HepG2 (cell line): ENCODE measurements around the gene CYSTM1. TPM values are rescaled to one million over a fixed set of nuclear protein-coding genes. Genes with fewer than 3 reads are reported as not detected.

Experiments used
- ATAC-seq: fragments of 200-7000 bp; cut with Tn5 transposase; 3 replicates; pipeline ENCODE4 v1.9.1; 2020; ENCODE audit warnings: mild to moderate bottlenecking, moderate library complexity
- BruUV-seq: library from RNA; stranded (reverse); fragments of 400-500 nt; replicated peaks from 2 replicates; lab custom pipeline; 2021; lab: Mats Ljungman, UMichigan
- CTCF ChIA-PET: fragments of 300-600 bp; formaldehyde crosslinking; extraction: SDS; loops from one replicate; lab custom pipeline; 2021; ENCODE audit warnings: low total read pairs, inconsistent platforms, low intra/inter-chr PET ratio; lab: Yijun Ruan, JAX
- POLR2A ChIA-PET: fragments of 350-600 bp; sonication (Branson Sonifier 250); formaldehyde crosslinking; loops from one replicate; lab custom pipeline; 2020; ENCODE audit warnings: antibody characterized with exemption, inconsistent platforms; lab: Yijun Ruan, JAX
- DNase-seq: peaks from one replicate; pipeline ENCODE4 v3.0.0-alpha.2; 2015; ENCODE audit warnings: low spot score
- FAIRE-seq: peaks from 3 replicates; lab custom pipeline; 2011; peaks lifted over from hg19 to GRCh38; lab: Jason Lieb, UNC
- H2AFZ ChIP-seq: one replicate; pipeline ENCODE4 v1.6.1; 2011; ENCODE audit warnings: low read length, inconsistent platforms
- H3K27ac ChIP-seq: fragments of 300-600 bp; 3 replicates; pipeline ENCODE4 v1.8.0; 2011; ENCODE audit warnings: mixed run types, mild to moderate bottlenecking, mixed read lengths, low read length, inconsistent platforms; ENCODE audit not compliant: insufficient read depth; ENCODE audit errors: extremely low read length
- H3K27me3 ChIP-seq, 2 experiments: fragments of 200-600 bp in 1 of 2; 2 replicates in 1 of 2; 3 replicates in 1 of 2; pipeline versions ENCODE4 v1.6.0 to v1.8.0; 2011; ENCODE audit warnings: low read length in 2 of 2, mild to moderate bottlenecking in 2 of 2, moderate library complexity in 2 of 2, inconsistent platforms in 1 of 2; ENCODE audit not compliant: insufficient read depth in 2 of 2, control insufficient read depth in 1 of 2
- H3K36me3 ChIP-seq, 2 experiments: fragments of 200-600 bp in 1 of 2; replicated peaks in 1 of 2; 2 replicates in 1 of 2; 3 replicates in 1 of 2; pipeline versions ENCODE4 v1.5.1 to v1.8.0; 2011; ENCODE audit warnings: low read length in 2 of 2, inconsistent platforms in 1 of 2; ENCODE audit not compliant: insufficient read depth in 2 of 2, control insufficient read depth in 1 of 2
- H3K4me1 ChIP-seq: 2 replicates; pipeline ENCODE4 v1.5.1; 2012; ENCODE audit warnings: low read length, inconsistent platforms; ENCODE audit not compliant: insufficient read depth
- H3K4me2 ChIP-seq: 2 replicates; pipeline ENCODE4 v1.6.0; 2011; ENCODE audit warnings: low read depth, low read length, inconsistent platforms
- H3K4me3 ChIP-seq, 3 experiments: fragments of 200-600 bp in 1 of 3; sonication (generic), shearing (Covaris generic) in 1 of 3; replicated peaks in 1 of 3; 2 replicates each; pipeline ENCODE4 v1.5.1; 2011 to 2016; ENCODE audit warnings: low read length in 3 of 3, inconsistent platforms in 2 of 3, low read depth in 2 of 3, mild to moderate bottlenecking in 2 of 3, control low read depth in 1 of 3, mixed read lengths in 1 of 3; ENCODE audit not compliant: insufficient read depth in 1 of 3
- H3K79me2 ChIP-seq: one replicate; pipeline ENCODE4 v1.6.1; 2011; ENCODE audit warnings: low read length, inconsistent platforms; ENCODE audit not compliant: insufficient read depth
- H3K9ac ChIP-seq: 2 replicates; pipeline ENCODE4 v1.6.0; 2011; ENCODE audit warnings: mild to moderate bottlenecking, low read depth, low read length, inconsistent platforms; ENCODE audit not compliant: insufficient read depth
- H3K9me3 ChIP-seq: 2 replicates; pipeline ENCODE4 v1.5.1; 2012; ENCODE audit warnings: mild to moderate bottlenecking, low read length
- H4K20me1 ChIP-seq: 2 replicates; pipeline ENCODE4 v1.6.0; 2011; ENCODE audit warnings: inconsistent platforms, mild to moderate bottlenecking, low read length, moderate library complexity; ENCODE audit not compliant: insufficient read depth
- DPF2 ChIP-seq: sonication (generic); formaldehyde crosslinking; IDR thresholded peaks from 2 replicates; pipeline ENCODE4 v1.4.0; 2020; ENCODE audit warnings: mild to moderate bottlenecking, low read depth, missing genetic modification reagents, borderline replicate concordance
- ELF4 ChIP-seq: sonication (generic); formaldehyde crosslinking; IDR thresholded peaks from 2 replicates; pipeline ENCODE4 v1.5.0; 2020; ENCODE audit warnings: missing genetic modification reagents, mild to moderate bottlenecking, moderate library complexity, borderline replicate concordance
- MAFG ChIP-seq: sonication (generic); formaldehyde crosslinking; IDR thresholded peaks from 2 replicates; pipeline ENCODE4 v1.5.1; 2020; ENCODE audit warnings: mild to moderate bottlenecking, missing genetic modification reagents
- MIXL1 ChIP-seq: IDR thresholded peaks from 2 replicates; pipeline ENCODE4 v1.6.1; 2016
- TEAD3 ChIP-seq: optimal IDR thresholded peaks from 2 replicates; pipeline ENCODE3; 2016; ENCODE audit warnings: borderline replicate concordance
- TMF1 ChIP-seq: sonication (generic); formaldehyde crosslinking; IDR thresholded peaks from 2 replicates; pipeline ENCODE4 v1.8.1; 2022; ENCODE audit warnings: low read depth, missing genetic modification reagents
- ZNF207 ChIP-seq: fragments of 450-650 bp; IDR thresholded peaks from 2 replicates; pipeline ENCODE4 v1.6.1; 2016; ENCODE audit warnings: antibody characterized with exemption, borderline replicate concordance
- ZNF224 ChIP-seq: sonication (generic); formaldehyde crosslinking; IDR thresholded peaks from 2 replicates; pipeline ENCODE4 v1.5.0; 2020; ENCODE audit warnings: mild to moderate bottlenecking, missing genetic modification reagents
- ZNF496 ChIP-seq: sonication (generic); formaldehyde crosslinking; IDR thresholded peaks from 2 replicates; pipeline ENCODE4 v1.8.1; 2023; ENCODE audit warnings: mild to moderate bottlenecking, moderate library complexity, missing genetic modification reagents; ENCODE audit not compliant: insufficient replicate concordance
- ZNF644 ChIP-seq: IDR thresholded peaks from 2 replicates; pipeline ENCODE4 v1.6.1; 2016; ENCODE audit warnings: low read depth
- ZNF816 ChIP-seq: sonication (generic); formaldehyde crosslinking; IDR thresholded peaks from 2 replicates; pipeline ENCODE4 v1.8.0; 2022; ENCODE audit warnings: missing genetic modification reagents, mild to moderate bottlenecking, borderline replicate concordance
- ZNF839 ChIP-seq: sonication (generic); formaldehyde crosslinking; IDR thresholded peaks from 2 replicates; pipeline ENCODE4 v1.4.0; 2020; ENCODE audit warnings: missing genetic modification reagents, mild to moderate bottlenecking, borderline replicate concordance
- WGBS: methylation state at CpG from one replicate; pipeline ENCODE4 v1.1.6; 2017; ENCODE audit warnings: low lambda C conversion rate; 5-methylcytosine and 5-hydroxymethylcytosine counted together
- in situ Hi-C: cut with HindIII; loops from 2 replicates; pipeline ENCODE4 v1.10.0; 2017; ENCODE audit warnings: low pct_unique_long_range_greater_than_20kb; ENCODE audit not compliant: extremely low pct_ligation_motif_present
- intact Hi-C: fragments of 100-400 bp; cut with micrococcal nuclease; formaldehyde crosslinking; loops from one replicate; pipeline ENCODE4 v1.10.0; 2022; ENCODE audit not compliant: unreplicated experiment
- polyA plus RNA-seq, 8 experiments: library from polyadenylated mRNA; depleted of rRNA in 3 of 8; stranded (reverse) in 7 of 8; unstranded in 1 of 8; fragments of >200 nt; fragmentation: Illumina TruSeq in 4 of 8; extraction: Trizol in 4 of 8; gene quantifications; 2 replicates each; pipeline versions ENCODE4 v1.2.1 to v1.2.3, GENCODE V29; 2011 to 2016; ENCODE audit warnings: low read depth in 4 of 8, missing spikeins in 1 of 8, mixed read lengths in 1 of 8; ENCODE audit not compliant: insufficient read depth in 1 of 8
- total RNA-seq, 5 experiments: library from RNA; depleted of rRNA; stranded (reverse); fragments of >200 nt; fragmentation: Illumina TruSeq; extraction: Trizol; gene quantifications; 2 replicates each; pipeline ENCODE4 v1.2.3, GENCODE V29; 2016; ENCODE audit warnings: low read depth in 1 of 5
- TF ChIP-seq, protein P1 (sequence below), 2 experiments: IDR thresholded peaks; 2 replicates each; pipeline ENCODE4 v1.6.1; 2011 to 2012; ENCODE audit warnings: low read length in 2 of 2, borderline replicate concordance in 1 of 2, low read depth in 1 of 2, mild to moderate bottlenecking in 1 of 2, moderate library complexity in 1 of 2
- TF ChIP-seq, protein P2 (sequence below): sonication (generic); formaldehyde crosslinking; IDR thresholded peaks from 2 replicates; pipeline ENCODE4 v1.8.0; 2022; ENCODE audit warnings: mild to moderate bottlenecking, missing genetic modification reagents, moderate library complexity
- TF ChIP-seq, protein P3 (sequence below): sonication (generic); formaldehyde crosslinking; IDR thresholded peaks from 2 replicates; pipeline ENCODE4 v1.5.1; 2020; ENCODE audit warnings: mild to moderate bottlenecking, missing genetic modification reagents, moderate library complexity

Gene CYSTM1
- total and polyA plus RNA-seq, 2 of the 13 experiments (the other 11 are each of a cell fraction or from before 2014, with no cell fraction given): 40.0 to 73.4 TPM

DNA sequence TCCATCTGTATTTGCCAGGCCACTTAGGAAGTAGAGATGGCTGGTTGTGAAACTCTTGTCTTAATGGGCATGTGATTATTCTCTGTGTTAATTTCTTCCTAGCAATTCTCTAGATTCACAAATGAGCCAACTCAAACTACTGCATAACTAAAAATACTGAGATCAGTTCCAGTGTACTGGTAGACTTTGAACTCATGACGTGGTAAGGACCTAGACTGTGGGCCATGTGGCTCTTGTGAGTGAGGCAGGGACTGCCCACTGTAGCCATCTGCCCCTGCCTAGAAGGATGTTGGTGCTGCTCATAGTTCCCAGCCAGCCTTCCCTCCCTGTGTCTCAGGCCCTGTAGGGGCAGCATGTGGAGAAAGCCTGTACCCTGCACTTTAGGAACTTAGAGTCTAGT is 47.4 kb downstream of the CYSTM1 start:
- WGBS: 22% methylated on average over 1 of the region's 1 CpG
- H3K4me1 ChIP-seq: peaks cover 73% of the 10 kb centered on the region
- CTCF ChIA-PET: no interaction called here
- TF ChIP-seq ZNF839 (CRISPR knock-in tag) (no peak), ZNF644 (CRISPR knock-in tag) (peak; percentile 36; the same call in 1 of the 2 replicates), DPF2 (CRISPR knock-in tag) (no peak), ZNF496 (CRISPR knock-in tag) (no peak), ELF4 (no peak), ZNF207 (no peak), MAFG (CRISPR knock-in tag) (no peak), MIXL1 (CRISPR knock-in tag) (no peak), TMF1 (CRISPR knock-in tag) (no peak), ZNF816 (CRISPR knock-in tag) (no peak), TEAD3 (CRISPR knock-in tag) (peak; percentile 13), ZNF224 (no peak)
- TF ChIP-seq, protein P1, sequence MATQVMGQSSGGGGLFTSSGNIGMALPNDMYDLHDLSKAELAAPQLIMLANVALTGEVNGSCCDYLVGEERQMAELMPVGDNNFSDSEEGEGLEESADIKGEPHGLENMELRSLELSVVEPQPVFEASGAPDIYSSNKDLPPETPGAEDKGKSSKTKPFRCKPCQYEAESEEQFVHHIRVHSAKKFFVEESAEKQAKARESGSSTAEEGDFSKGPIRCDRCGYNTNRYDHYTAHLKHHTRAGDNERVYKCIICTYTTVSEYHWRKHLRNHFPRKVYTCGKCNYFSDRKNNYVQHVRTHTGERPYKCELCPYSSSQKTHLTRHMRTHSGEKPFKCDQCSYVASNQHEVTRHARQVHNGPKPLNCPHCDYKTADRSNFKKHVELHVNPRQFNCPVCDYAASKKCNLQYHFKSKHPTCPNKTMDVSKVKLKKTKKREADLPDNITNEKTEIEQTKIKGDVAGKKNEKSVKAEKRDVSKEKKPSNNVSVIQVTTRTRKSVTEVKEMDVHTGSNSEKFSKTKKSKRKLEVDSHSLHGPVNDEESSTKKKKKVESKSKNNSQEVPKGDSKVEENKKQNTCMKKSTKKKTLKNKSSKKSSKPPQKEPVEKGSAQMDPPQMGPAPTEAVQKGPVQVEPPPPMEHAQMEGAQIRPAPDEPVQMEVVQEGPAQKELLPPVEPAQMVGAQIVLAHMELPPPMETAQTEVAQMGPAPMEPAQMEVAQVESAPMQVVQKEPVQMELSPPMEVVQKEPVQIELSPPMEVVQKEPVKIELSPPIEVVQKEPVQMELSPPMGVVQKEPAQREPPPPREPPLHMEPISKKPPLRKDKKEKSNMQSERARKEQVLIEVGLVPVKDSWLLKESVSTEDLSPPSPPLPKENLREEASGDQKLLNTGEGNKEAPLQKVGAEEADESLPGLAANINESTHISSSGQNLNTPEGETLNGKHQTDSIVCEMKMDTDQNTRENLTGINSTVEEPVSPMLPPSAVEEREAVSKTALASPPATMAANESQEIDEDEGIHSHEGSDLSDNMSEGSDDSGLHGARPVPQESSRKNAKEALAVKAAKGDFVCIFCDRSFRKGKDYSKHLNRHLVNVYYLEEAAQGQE (IDR thresholded peaks at IDR 0.05; ENCODE audit: borderline replicate concordance in 1 of 2, low read depth in 1 of 2, low read length in 2 of 2): no peak
- TF ChIP-seq, protein P2, sequence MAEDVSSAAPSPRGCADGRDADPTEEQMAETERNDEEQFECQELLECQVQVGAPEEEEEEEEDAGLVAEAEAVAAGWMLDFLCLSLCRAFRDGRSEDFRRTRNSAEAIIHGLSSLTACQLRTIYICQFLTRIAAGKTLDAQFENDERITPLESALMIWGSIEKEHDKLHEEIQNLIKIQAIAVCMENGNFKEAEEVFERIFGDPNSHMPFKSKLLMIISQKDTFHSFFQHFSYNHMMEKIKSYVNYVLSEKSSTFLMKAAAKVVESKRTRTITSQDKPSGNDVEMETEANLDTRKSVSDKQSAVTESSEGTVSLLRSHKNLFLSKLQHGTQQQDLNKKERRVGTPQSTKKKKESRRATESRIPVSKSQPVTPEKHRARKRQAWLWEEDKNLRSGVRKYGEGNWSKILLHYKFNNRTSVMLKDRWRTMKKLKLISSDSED: no peak
- TF ChIP-seq, protein P3, sequence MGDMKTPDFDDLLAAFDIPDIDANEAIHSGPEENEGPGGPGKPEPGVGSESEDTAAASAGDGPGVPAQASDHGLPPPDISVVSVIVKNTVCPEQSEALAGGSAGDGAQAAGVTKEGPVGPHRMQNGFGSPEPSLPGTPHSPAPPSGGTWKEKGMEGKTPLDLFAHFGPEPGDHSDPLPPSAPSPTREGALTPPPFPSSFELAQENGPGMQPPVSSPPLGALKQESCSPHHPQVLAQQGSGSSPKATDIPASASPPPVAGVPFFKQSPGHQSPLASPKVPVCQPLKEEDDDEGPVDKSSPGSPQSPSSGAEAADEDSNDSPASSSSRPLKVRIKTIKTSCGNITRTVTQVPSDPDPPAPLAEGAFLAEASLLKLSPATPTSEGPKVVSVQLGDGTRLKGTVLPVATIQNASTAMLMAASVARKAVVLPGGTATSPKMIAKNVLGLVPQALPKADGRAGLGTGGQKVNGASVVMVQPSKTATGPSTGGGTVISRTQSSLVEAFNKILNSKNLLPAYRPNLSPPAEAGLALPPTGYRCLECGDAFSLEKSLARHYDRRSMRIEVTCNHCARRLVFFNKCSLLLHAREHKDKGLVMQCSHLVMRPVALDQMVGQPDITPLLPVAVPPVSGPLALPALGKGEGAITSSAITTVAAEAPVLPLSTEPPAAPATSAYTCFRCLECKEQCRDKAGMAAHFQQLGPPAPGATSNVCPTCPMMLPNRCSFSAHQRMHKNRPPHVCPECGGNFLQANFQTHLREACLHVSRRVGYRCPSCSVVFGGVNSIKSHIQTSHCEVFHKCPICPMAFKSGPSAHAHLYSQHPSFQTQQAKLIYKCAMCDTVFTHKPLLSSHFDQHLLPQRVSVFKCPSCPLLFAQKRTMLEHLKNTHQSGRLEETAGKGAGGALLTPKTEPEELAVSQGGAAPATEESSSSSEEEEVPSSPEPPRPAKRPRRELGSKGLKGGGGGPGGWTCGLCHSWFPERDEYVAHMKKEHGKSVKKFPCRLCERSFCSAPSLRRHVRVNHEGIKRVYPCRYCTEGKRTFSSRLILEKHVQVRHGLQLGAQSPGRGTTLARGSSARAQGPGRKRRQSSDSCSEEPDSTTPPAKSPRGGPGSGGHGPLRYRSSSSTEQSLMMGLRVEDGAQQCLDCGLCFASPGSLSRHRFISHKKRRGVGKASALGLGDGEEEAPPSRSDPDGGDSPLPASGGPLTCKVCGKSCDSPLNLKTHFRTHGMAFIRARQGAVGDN (CRISPR knock-in tag): peak; percentile 19; the same call in 1 of the 2 replicates

More for the DNA sequence above, 47.4 kb downstream of the CYSTM1 start:
- H3K36me3 ChIP-seq: no peaks in the 10 kb centered on the region; a peak in 1 of 5 replicates
- intact Hi-C loops (loop anchor here (5.0 kb wide), 1 partner anchor 45 kb away; the partner anchor contains the start of gene CYSTM1), in situ Hi-C loops (loop anchor here (5.0 kb wide), 1 partner anchor 45 kb away; the partner anchor contains the start of gene CYSTM1)
- no peak overlapping the region for H3K9ac ChIP-seq
- no TSS peak for BruUV-seq
- H4K20me1 ChIP-seq: no peaks in the 10 kb centered on the region
- H3K27me3 ChIP-seq: no peaks in the 10 kb centered on the region
- POLR2A ChIA-PET: no interaction called here
- no peaks in the 10 kb centered on the region for H3K9me3 ChIP-seq
- H2AFZ ChIP-seq: no peak overlapping the region
- DNase-seq: peak; percentile 57
- no peaks in the 10 kb centered on the region for H3K79me2 ChIP-seq
- peak overlapping the region; percentile 10; the same call in 1 of the 2 replicates for H3K4me2 ChIP-seq
- H3K27ac ChIP-seq: peak overlapping the region; percentile 2
- H3K4me3 ChIP-seq: no peak overlapping the region
- peak; percentile 20; the same call in 2 of the 3 replicates for ATAC-seq
- FAIRE-seq: peak; percentile 12
